Measurements from ENCODE around the gene RELT. TPM values are rescaled to one million over a fixed set of nuclear protein-coding genes. Genes with fewer than 3 reads are reported as not detected.

Gene RELT
- total RNA-seq, 1 donor from 2014 or later, result 5.2 TPM

DNA sequence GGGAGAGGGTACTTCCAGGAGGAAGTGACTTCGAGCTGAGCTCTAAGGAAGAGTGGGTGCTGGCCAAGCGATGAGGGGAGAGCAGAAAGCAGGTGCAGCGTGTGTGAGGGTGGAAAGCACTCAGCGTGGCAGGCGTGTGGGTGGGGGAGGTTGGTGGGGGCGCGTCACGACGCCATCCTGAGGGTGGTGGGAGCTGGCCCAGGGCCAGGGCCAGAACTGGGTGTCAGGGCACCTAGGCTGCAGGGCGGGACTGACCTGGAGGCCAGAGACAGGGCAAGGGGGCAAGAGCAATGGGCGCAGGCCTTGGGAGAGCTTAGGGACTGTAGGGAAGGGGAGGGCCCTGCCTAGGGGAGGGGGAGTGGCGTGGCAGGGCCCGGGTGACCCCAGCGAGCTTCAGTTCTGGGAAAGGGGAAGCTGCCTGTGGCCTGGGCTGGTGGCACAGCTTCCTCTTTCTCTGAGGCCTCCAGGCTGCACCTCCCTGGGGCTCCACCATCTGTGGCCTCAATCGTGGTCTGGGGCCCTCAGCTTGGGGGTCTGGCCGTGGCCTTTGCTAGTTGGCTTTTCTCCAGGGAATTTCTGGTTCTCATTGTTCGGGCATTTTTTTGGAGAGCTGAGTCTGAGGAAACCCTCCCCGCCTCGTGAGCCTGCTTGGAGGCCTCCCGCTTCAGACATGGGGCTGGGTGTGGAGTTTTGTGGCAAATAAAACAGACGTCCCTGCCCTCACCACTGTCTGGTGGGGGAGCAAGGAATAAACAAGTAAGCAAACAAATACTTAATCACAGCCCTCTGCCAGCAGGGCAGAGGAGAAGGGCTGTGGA, 8.9 kb downstream of the RELT start:
- Mint-ChIP-seq H3K27me3 (ENCODE audit: low read depth, unreplicated experiment) (no peaks in the 10 kb centered on the region), H3K4me3 (ENCODE audit: unreplicated experiment) (no peak overlapping the region), H3K36me3 (ENCODE audit: low read depth, unreplicated experiment) (peaks cover 5% of the 10 kb centered on the region), H3K27ac (ENCODE audit: unreplicated experiment) (no peak overlapping the region), H3K4me1 (ENCODE audit: low read depth, unreplicated experiment) (peaks cover 10% of the 10 kb centered on the region), H3K9me3 (ENCODE audit: unreplicated experiment) (peaks cover 5% of the 10 kb centered on the region)
- Histone ChIP-seq H3K27me3 (ENCODE audit: insufficient read depth, low read length) (no peaks in the 10 kb centered on the region), H4K20me1 (ENCODE audit: insufficient read depth, low read length) (peaks cover 96% of the 10 kb centered on the region), H3K27ac (ENCODE audit: low read depth, low read length) (no peak overlapping the region), H3K4me3 (ENCODE audit: insufficient read depth, low read depth, low read length) (no peak overlapping the region), H3K4me1 (ENCODE audit: insufficient read depth, low read length) (peaks cover 11% of the 10 kb centered on the region), H3K9me3 (ENCODE audit: insufficient read depth, low read depth, low read length) (no peaks in the 10 kb centered on the region), H3K9ac (ENCODE audit: low read length) (no peak overlapping the region), H3K4me2 (ENCODE audit: low read length) (no peak overlapping the region), H3K36me3 (ENCODE audit: insufficient read depth, low read length) (no peaks in the 10 kb centered on the region), H3K79me2 (ENCODE audit: insufficient read depth, low read length) (peaks cover 89% of the 10 kb centered on the region), H2AFZ (ENCODE audit: low read depth, low read length) (no peak overlapping the region)
- FAIRE-seq (no peak), DNase-seq (ENCODE audit: low read depth) (no peak)
- TF ChIP-seq EZH2 (IDR thresholded peaks at IDR 0.05; ENCODE audit: insufficient read depth, low read length), result no peak
- TF ChIP-seq, protein P1, sequence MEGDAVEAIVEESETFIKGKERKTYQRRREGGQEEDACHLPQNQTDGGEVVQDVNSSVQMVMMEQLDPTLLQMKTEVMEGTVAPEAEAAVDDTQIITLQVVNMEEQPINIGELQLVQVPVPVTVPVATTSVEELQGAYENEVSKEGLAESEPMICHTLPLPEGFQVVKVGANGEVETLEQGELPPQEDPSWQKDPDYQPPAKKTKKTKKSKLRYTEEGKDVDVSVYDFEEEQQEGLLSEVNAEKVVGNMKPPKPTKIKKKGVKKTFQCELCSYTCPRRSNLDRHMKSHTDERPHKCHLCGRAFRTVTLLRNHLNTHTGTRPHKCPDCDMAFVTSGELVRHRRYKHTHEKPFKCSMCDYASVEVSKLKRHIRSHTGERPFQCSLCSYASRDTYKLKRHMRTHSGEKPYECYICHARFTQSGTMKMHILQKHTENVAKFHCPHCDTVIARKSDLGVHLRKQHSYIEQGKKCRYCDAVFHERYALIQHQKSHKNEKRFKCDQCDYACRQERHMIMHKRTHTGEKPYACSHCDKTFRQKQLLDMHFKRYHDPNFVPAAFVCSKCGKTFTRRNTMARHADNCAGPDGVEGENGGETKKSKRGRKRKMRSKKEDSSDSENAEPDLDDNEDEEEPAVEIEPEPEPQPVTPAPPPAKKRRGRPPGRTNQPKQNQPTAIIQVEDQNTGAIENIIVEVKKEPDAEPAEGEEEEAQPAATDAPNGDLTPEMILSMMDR (IDR thresholded peaks at IDR 0.05; ENCODE audit: insufficient read depth, low read depth, low read length), result no peak

DNA sequence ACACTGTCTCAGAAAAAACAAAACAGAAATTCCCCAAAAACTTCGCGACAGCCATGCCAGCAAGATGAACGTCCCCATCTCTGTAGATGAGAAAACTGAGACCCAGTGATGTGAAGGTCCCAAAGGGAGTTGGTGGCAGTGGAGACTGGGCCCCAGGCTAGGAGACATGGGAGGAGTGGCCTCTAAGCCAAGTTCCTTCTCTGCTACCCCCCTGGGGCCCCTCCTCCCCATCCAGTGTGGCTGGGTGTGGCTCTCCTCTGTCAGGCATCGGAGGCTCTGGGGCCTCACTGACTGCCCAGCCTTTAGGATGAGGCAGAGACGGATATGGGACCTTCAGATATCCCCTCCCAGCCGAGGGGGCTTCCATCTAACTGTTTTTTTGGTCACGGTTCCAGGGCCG, 9.8 kb downstream of the RELT start:
- TF ChIP-seq, protein P1 (IDR thresholded peaks at IDR 0.05; ENCODE audit: insufficient read depth, low read depth, low read length), result no peak
- no peak for TF ChIP-seq EZH2 (IDR thresholded peaks at IDR 0.05; ENCODE audit: insufficient read depth, low read length)
- peaks cover 89% of the 10 kb centered on the region for H3K79me2 ChIP-seq (ENCODE audit: insufficient read depth, low read length)
- no peaks in the 10 kb centered on the region for H3K27me3 Mint-ChIP-seq (ENCODE audit: low read depth, unreplicated experiment)

DNA sequence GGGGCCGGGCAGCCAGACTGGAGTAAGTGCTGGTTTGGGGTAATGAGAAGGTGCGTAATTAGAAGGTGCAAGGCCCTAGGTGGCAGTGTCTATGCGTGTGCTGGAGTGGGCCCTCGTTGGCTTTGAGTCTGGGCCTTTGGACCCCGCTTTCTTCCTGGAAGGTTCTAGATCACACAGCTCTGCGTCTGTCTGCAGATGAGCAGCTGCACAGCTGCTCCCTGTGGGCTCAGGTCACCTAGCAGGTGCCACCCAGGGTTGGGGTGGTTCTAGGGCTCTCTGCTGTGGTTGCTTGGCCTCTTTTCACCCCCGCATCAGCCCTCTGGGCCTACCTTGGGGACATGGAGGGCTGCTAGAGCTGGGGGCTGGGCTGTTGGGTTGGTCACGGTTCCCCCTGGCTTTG, 10.3 kb downstream of the RELT start:
- Mint-ChIP-seq H3K27ac (ENCODE audit: unreplicated experiment) (no peak overlapping the region), H3K27me3 (ENCODE audit: low read depth, unreplicated experiment) (no peaks in the 10 kb centered on the region), H3K4me3 (ENCODE audit: unreplicated experiment) (no peak overlapping the region), H3K9me3 (ENCODE audit: unreplicated experiment) (peaks cover 5% of the 10 kb centered on the region), H3K4me1 (ENCODE audit: low read depth, unreplicated experiment) (peaks cover 10% of the 10 kb centered on the region), H3K36me3 (ENCODE audit: low read depth, unreplicated experiment) (peaks cover 7% of the 10 kb centered on the region)
- DNase-seq (ENCODE audit: low read depth), result no peak
- peaks cover 86% of the 10 kb centered on the region for H4K20me1 ChIP-seq (ENCODE audit: insufficient read depth, low read length)
- no peak overlapping the region for H2AFZ ChIP-seq (ENCODE audit: low read depth, low read length)
- H3K27ac ChIP-seq (ENCODE audit: low read depth, low read length), result no peak overlapping the region
- no peaks in the 10 kb centered on the region for H3K9me3 ChIP-seq (ENCODE audit: insufficient read depth, low read depth, low read length)
- no peak overlapping the region for H3K4me3 ChIP-seq (ENCODE audit: insufficient read depth, low read depth, low read length)
- H3K4me2 ChIP-seq (ENCODE audit: low read length), result no peak overlapping the region
- peaks cover 11% of the 10 kb centered on the region for H3K4me1 ChIP-seq (ENCODE audit: insufficient read depth, low read length)
- no peaks in the 10 kb centered on the region for H3K27me3 ChIP-seq (ENCODE audit: insufficient read depth, low read length)
- H3K79me2 ChIP-seq (ENCODE audit: insufficient read depth, low read length), result peaks cover 85% of the 10 kb centered on the region
- no peak for TF ChIP-seq EZH2 (IDR thresholded peaks at IDR 0.05; ENCODE audit: insufficient read depth, low read length)
- TF ChIP-seq, protein P1 (IDR thresholded peaks at IDR 0.05; ENCODE audit: insufficient read depth, low read depth, low read length), result no peak
- no peak overlapping the region for H3K9ac ChIP-seq (ENCODE audit: low read length)
- no peak for FAIRE-seq
- no peaks in the 10 kb centered on the region for H3K36me3 ChIP-seq (ENCODE audit: insufficient read depth, low read length)

More for the DNA sequence above, 9.8 kb downstream of the RELT start:
- Histone ChIP-seq H3K4me1 (ENCODE audit: insufficient read depth, low read length) (peaks cover 11% of the 10 kb centered on the region), H3K27ac (ENCODE audit: low read depth, low read length) (no peak overlapping the region), H3K4me2 (ENCODE audit: low read length) (no peak overlapping the region), H3K9ac (ENCODE audit: low read length) (no peak overlapping the region), H3K36me3 (ENCODE audit: insufficient read depth, low read length) (no peaks in the 10 kb centered on the region), H2AFZ (ENCODE audit: low read depth, low read length) (no peak overlapping the region), H3K27me3 (ENCODE audit: insufficient read depth, low read length) (no peaks in the 10 kb centered on the region), H4K20me1 (ENCODE audit: insufficient read depth, low read length) (peaks cover 91% of the 10 kb centered on the region), H3K4me3 (ENCODE audit: insufficient read depth, low read depth, low read length) (no peak overlapping the region), H3K9me3 (ENCODE audit: insufficient read depth, low read depth, low read length) (no peaks in the 10 kb centered on the region)
- DNase-seq (ENCODE audit: low read depth), result no peak
- Mint-ChIP-seq H3K4me1 (ENCODE audit: low read depth, unreplicated experiment) (peaks cover 10% of the 10 kb centered on the region), H3K4me3 (ENCODE audit: unreplicated experiment) (peak overlapping the region; percentile 60), H3K27ac (ENCODE audit: unreplicated experiment) (peak overlapping the region; percentile 31), H3K36me3 (ENCODE audit: low read depth, unreplicated experiment) (peaks cover 5% of the 10 kb centered on the region), H3K9me3 (ENCODE audit: unreplicated experiment) (peaks cover 5% of the 10 kb centered on the region)
- no peak for FAIRE-seq

Measured in astrocyte (in vitro differentiated cells and primary cell).